ENCODE data around the gene COPB1.

COPB1 gene

DNA sequence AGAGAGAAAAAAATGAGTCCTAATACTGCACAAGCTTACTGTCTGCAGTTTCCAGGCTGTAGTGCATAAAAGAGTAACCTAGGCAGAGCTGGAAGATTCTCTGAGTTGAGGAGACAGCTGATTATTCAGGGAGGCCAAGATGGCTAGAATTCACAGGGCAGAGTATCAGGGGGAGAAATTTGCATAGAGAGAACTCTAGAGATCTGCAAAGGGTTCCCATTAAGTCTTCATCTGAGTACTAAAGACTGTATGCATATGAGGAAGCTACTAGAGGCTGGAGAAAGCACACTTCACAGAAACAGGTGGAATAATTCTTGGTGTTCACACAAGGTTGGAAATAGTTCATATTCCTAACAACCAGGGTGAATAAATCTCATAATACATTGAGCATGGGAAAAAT, 74.0 kb downstream of the COPB1 start:
- no peak for DNase-seq (ENCODE audit: low read depth in 2 of 2)

DNA sequence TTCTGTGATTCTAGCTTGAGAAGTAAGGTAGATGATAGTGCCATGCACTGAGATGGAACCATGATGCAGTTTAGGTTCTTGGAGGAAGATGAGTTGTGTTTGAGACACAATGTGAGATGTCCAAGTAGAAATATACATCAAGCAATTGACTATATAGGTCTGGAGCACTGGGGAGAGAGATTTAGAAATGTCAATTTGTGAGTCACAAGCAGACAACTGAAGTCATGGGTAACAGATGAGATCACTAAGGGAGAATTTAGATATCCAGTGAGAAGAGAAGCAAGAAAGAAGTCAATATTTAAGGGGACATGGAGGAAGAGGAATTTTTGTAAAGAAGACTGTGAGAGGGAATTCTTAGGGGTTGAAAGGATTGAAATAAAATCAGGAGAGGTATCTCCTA, 75.5 kb downstream of the COPB1 start:
- DNase-seq (ENCODE audit: low read depth in 2 of 2) = no peak

DNA sequence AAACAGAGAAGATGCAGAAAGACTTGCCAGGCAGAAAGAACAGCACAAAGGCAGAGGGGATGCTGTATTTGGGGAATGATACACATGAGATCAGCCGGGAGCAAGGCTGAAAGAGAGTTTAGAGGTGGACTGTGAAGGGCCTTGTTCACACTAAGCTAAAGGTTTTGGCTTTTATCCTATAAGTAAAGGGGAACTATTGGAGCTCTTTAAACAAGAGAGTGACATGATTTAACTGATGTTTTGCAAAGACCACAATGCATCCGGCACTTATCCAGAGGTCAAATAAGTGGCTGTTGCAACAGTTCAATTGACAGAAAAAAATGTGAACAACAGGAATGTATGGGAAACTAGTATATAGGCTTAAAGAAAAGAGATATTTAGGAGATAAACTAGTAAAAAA, 76.0 kb downstream of the COPB1 start:
- no peak for DNase-seq (ENCODE audit: low read depth in 2 of 2)

DNA sequence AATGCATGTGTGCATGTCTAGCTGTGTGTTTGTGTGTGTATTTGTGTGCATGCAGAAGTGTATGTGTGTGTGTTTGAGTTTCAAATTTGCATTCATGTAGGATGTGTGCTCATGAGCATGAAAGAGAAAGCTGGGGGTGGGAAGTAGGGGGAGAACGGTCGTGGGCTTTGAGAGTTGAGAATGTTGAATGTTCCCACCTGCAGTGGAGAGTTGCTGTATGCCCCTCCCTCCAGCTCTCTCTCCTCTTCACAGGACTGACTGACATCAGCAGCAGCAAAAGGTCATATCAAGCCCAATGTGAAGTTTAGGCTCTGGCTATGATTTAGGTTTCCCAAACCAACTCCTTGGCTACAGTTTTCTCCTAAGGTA, 76.8 kb downstream of the COPB1 start:
- DNase-seq (ENCODE audit: low read depth in 2 of 2) = no peak

DNA sequence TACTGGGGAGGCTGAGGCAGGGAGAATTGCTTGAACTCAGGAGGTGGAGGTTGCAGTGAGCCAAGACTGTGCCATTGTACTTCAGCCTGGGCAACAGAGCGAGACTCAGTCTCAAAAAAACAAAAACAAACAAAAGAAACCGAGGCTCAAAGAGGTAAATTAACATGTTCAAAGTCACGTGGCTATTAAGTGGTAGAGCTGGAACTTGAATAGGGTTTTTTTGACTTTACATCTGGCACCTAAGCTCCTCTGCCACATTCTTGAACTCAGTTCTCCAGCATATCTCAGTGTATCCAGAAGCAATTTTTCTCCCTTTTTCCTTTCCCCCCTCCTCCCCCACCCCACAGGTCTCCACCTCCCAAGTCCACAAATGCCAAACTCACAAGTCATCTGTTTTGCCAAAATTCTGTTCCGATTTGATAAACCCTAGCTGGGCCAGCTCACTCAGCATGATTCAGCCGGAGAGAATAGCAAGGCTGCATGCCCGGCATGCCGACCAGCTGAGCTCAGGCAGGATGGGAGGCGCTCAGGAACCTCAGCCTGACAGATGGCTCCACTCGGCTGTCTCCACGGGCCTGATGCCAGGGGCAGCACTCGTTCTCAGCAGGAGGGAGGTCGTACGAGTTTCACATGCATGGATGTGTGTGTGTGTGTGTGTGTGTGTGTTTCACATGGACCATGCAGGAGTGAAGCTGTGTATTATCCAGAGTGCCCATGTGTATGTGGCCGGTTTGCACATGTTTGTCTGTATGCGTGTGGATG, 77.4 kb downstream of the COPB1 start:
- no peak for DNase-seq (ENCODE audit: low read depth in 2 of 2)

DNA sequence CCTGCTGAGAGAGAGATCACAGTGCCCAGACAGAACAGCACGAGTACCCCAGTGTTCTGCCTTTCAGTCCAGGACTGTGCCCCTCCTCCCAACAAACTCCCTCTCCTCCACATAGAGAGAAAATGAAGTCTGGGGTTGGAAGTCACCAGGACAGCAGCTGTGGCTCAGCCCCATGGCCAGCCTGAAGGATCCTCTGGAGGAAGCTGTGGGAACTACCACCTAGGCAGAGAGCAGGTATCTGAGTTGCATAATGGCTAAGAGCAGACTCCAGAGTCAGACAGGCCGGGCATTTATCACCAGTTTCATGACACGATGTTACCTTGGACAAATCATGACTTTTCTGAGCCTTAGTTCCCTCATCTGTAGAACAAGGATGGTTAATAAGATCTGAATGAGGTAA, 79.4 kb downstream of the COPB1 start:
- DNase-seq (ENCODE audit: low read depth in 2 of 2) = no peak

DNA sequence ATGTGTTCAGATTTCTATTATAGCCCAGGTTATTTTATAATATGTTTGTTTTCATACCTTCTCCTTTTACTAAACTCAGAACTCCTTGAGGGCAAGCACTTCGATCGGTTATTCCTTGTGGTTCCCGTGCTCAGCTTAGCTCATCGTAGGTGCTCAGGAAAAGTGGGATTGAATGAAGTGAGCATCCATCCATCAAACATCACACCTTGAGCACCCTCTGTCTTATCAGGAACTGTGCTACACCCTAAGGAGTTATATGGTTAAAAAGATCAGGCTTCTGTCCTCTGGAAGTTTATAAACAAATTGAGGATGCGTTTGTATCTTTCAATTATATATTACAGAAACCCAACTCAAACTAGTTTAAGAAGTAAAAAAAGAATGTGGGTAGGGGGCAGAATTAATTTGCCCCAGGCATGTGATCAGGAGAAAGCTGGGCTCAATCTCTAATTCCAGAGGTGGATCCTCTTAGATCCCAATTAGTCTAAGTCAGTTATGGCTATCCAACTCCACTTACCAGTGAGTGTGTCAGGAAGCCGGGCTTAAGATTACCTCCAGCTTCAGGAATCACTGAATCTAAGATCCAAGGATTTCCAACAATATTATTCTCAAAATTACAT, 80.7 kb downstream of the COPB1 start:
- no peak for DNase-seq (ENCODE audit: low read depth in 2 of 2)

DNA sequence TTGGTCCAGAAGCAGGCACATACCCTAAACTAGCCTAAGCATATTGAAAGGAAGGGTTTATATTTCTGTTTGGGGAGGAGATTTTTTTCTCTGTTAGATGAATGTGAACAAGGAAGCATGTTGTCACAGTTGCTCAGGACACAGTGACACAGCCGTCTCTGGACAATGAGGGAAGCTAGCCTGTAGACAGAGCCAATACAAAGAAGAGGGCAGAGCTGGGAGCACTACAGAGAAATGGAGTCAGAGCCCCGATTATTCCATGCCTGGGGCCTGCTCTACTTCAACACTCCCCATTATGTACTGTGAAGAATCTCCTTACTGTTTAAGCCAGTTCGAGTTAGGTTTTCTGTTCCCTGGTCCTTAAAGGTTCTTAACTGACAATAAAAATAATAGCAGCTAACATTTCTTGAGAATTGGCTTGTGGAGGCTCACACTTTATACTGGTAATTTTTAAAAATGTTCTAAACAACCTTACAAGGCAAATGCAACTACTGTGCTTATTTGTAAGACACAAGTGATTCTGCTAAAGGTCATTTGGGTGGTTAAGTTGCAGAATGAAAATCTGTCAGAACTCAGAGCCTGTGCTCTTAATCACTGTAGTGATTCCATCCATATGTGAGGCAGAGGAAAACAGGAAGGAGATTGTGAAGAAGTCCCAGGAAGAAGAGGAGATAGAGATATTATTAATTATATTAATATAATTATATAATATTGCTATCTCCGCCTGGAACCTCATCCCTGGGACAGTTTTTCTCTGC, 81.8 kb downstream of the COPB1 start:
- no peak for DNase-seq (ENCODE audit: low read depth in 2 of 2)

DNA sequence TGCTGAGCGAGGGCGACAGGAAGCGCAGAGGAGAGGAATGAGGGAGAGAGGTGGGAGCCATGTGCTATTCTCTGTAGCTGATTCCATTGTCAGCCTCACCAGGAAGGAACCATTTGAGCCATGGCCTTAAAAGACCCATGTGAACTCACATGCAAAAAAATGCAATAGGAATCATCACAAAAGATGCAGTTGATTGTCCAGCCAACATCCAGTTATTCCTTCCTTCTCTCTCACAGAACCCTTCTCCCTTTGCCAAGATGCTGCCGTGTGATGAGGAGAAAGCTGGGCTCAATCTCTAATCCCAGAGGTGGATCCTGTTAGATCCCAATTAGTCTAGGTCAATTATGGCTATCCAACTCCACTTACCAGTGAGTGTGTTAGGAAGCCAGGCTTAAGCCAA, 82.4 kb downstream of the COPB1 start:
- DNase-seq (ENCODE audit: low read depth in 2 of 2) = no peak

DNA sequence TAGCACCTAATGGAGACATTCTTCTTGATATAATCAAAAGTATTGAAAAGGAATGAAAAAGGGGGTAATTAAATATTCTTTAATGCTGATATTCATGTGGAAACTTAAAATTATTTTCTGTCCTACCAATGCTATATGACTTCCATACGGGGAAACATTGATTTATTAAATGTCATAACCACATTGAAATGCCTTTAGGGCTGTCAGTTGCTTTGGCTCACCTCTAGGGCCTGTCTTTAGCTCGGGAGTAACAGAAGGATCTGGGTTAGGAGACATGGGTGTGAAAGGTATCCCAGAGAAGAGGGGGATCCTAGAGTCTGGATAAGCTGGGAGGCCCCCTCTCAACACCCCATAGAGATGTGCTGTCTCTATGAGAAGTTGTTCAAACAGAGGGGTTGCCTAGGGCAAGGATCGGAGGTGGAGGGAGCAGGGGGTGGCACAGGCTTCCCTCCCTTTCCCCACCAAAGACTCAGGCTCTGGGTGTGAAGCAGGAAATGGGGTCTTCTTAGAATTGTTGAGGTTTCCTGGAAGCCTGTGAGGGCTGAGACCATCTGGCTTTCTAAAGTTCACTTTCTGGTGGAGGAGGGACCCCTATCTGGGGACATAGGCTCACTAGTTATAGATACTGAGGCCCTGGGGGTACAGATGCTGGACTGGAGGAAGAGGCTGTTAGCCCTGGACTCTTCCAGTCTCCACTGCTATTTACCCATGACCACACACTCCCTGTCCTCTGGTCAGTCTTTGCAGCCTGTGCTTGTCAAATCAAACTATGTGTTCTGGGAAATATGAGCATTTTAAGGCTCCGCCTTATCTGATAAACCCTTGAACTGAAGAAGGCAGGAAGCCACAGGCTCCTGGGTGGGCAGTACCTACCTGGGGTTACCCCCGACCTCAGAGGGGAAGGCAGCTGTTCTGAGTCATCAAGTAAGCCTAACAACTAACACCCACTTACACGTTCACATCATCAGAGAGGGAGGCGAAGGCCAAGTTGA, 84.8 kb downstream of the COPB1 start:
- DNase-seq (ENCODE audit: low read depth in 2 of 2) = peak; percentile 63 to 70

DNA sequence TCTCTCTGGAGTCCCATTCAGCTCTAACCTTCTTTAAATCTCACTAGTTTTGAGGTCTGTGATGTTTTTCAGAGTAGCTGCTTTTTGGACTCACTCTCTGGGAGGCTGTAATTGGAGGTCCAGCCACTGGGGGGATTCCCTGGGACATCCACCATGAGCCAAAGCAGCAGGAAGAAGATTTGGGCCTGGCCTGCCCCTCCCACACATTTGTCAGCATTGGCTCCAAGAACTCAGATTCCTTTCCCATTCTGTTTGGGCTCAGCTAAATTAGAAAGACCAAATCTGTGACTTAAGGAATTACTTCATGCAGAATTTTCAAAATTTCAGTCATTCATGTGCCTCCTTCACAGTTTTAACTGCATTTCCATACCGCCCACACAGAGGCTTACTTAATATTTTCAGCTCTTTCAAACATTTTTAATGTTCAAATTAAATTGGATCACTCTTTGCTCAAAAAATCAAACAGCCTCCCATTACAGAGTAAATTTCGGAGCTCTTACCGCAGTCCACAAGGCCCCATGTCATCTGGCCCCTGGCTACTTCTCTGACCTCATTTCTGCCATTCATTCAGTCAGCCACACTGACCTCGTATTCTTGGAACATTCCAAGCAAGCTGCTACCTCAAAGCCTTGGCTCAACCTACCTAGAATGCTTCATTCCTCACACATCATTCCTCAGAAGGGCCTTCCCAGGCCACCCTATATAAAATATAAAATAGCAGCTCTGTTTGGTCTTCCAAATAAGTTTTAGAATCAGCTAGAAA, 86.1 kb downstream of the COPB1 start:
- no peak for DNase-seq (ENCODE audit: low read depth in 2 of 2)

DNA sequence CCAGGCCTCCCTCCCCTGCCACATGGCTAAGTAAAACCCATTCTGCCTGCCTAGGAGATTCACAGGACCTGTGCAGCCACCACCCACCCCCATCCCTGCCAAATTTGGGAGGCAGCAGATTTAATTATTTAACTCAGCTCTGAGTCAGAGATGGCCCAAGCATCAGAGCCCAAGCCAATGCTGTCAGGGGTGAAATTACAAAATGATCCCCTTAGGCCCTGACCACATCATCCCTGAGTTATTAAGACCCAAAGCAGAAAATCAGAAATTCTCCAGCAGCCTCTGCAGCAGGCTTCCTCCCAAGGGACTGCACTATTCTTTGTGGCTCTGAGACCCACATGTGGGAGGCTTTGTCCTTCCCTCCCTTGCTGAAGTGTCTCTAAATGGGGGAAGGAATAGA, 87.8 kb downstream of the COPB1 start:
- no peak for DNase-seq (ENCODE audit: low read depth in 2 of 2)

DNA sequence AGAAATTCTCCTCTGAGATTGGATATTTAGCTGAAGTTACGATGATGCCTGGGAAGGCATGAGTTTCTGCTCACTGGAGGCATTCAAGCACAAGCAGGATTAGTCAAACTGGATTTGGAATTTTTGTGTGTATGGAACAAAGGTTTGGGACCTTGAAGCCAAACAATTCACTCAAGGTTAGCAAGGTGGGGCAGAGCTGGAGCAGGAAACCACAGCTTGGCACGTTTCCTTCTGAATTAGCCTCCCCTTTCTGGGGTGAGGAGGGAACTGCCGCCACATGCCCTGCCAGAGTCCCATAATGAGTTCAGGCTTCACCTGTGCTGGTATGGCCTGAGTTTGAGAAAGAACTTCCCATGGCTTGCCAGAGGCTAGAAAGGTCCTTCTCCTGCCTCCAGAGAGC, 89.7 kb downstream of the COPB1 start:
- DNase-seq (ENCODE audit: low read depth in 2 of 2) = no peak

DNA sequence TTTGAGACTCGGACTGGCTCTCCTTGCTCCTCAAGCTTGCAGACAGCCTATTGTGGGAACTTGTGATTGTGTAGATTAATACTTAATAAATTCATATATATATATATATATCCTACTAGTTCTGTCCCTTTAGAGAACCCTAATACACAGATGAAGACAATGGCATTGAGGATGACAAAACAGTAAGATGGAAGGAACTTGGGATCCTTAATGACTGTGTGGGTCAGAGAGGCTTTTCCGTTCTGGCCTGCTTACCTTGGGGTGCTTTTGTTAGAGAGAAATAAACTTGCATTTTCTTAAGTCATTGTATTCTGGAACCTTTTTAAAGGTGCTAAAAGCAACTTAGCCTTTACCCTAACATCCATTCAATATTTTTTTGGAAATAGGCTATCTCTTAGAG, 91.0 kb downstream of the COPB1 start:
- DNase-seq (ENCODE audit: low read depth in 2 of 2) = no peak

Measured in stimulated activated CD4-positive, alpha-beta T cell treated with anti-CD3 and anti-CD28 coated beads, Interleukin-15, amount 100 ng/mL, for 48 hours (primary cell).